A673 (cell line): Measurements from ENCODE around the gene PHF20.
"Not testable (repeated sequence)": the region's sequence is repeated elsewhere in the genome, so short reads cannot be mapped to it uniquely, and the experiment has no call there.

Experiments used
- EZH2 ChIP-seq: fragments of 200-600 bp; sonication (generic); IDR thresholded peaks from 2 replicates; pipeline ENCODE4 v1.6.1; 2017; ENCODE audit warnings: borderline replicate concordance, low read depth, mild to moderate bottlenecking, mixed read lengths, antibody characterized with exemption, low read length; ENCODE audit not compliant: poor library complexity, severe bottlenecking
- TF ChIP-seq, protein P1 (sequence below): fragments of 300-800, 200-600 bp; sonication (generic); conservative IDR thresholded peaks from 2 replicates; pipeline ENCODE4 v1.5.1; 2017; ENCODE audit warnings: low read depth, mild to moderate bottlenecking, antibody characterized with exemption, low read length, moderate library complexity, mixed read lengths

DNA sequence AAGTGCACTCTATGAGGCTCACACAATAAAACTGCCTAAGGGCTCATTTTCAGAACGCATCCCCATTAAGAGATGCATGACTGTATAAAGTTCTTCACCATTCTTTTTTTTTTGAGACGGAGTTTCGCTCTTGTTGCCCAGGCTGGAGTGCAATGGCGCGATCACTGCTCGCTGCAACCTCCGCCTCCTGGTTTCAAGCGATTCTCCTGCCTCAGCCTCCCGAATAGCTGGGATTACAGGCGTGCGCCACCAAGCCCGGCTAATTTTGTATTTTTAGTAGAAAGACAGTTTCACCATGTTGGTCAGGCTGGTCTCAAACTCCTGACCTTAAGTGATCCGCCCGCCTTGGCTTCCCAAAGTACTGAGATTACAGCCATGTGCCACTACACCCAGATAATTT lies 180.3 kb downstream of the PHF20 start:
- TF ChIP-seq, protein P1, sequence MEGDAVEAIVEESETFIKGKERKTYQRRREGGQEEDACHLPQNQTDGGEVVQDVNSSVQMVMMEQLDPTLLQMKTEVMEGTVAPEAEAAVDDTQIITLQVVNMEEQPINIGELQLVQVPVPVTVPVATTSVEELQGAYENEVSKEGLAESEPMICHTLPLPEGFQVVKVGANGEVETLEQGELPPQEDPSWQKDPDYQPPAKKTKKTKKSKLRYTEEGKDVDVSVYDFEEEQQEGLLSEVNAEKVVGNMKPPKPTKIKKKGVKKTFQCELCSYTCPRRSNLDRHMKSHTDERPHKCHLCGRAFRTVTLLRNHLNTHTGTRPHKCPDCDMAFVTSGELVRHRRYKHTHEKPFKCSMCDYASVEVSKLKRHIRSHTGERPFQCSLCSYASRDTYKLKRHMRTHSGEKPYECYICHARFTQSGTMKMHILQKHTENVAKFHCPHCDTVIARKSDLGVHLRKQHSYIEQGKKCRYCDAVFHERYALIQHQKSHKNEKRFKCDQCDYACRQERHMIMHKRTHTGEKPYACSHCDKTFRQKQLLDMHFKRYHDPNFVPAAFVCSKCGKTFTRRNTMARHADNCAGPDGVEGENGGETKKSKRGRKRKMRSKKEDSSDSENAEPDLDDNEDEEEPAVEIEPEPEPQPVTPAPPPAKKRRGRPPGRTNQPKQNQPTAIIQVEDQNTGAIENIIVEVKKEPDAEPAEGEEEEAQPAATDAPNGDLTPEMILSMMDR, result not testable (repeated sequence)
- TF ChIP-seq EZH2, result not testable (repeated sequence)
